H1 (cell line): Measurements from ENCODE around the gene LRP1. TPM values are rescaled to one million over a fixed set of nuclear protein-coding genes. Genes with fewer than 3 reads are reported as not detected.
A peak's percentile ranks its signal among the peaks of the same experiment; 100 is the strongest.

Source experiments
- CTCF ChIA-PET: fragments of 300-600 bp; sonication (Branson Sonifier 250); formaldehyde crosslinking; loops from one replicate; lab custom pipeline; 2021; ENCODE audit not compliant: partially characterized antibody; lab: Charles Lee
- POLR2A ChIA-PET: fragments of 300-600 bp; sonication (Branson Sonifier 250); formaldehyde crosslinking; loops from one replicate; lab custom pipeline; 2021; ENCODE audit warnings: inconsistent platforms; ENCODE audit not compliant: partially characterized antibody; lab: Charles Lee
- DNase-seq, 2 experiments: peaks; one replicate each; pipeline versions ENCODE4 v3.0.0 to v3.0.0-alpha.2; 2010 to 2022; ENCODE audit warnings: low spot score in 2 of 2, low read depth in 1 of 2, mixed read lengths in 1 of 2
- FAIRE-seq: peaks from 2 replicates; lab custom pipeline; 2011; peaks lifted over from hg19 to GRCh38; lab: Jason Lieb, UNC
- H2AFZ ChIP-seq: 2 replicates; pipeline ENCODE4 v1.8.1; 2012; ENCODE audit warnings: low read length, inconsistent platforms
- H2AK5ac ChIP-seq: 2 replicates; pipeline ENCODE4 v1.6.1; 2013; ENCODE audit warnings: low read depth, low read length
- H2BK120ac ChIP-seq: replicated peaks from 2 replicates; pipeline ENCODE3; 2013; ENCODE audit warnings: low read depth, low read length, inconsistent platforms
- H2BK12ac ChIP-seq: 2 replicates; pipeline ENCODE4 v1.6.1; 2013; ENCODE audit warnings: low read depth, low read length
- H2BK15ac ChIP-seq: 2 replicates; pipeline ENCODE4 v1.6.1; 2013; ENCODE audit warnings: low read length
- H2BK20ac ChIP-seq: 2 replicates; pipeline ENCODE4 v1.6.1; 2013; ENCODE audit warnings: low read length
- H2BK5ac ChIP-seq: 2 replicates; pipeline ENCODE4 v1.6.1; 2013; ENCODE audit warnings: low read depth, low read length
- H3K14ac ChIP-seq: 2 replicates; pipeline ENCODE4 v1.6.1; 2013; ENCODE audit warnings: inconsistent platforms; ENCODE audit not compliant: insufficient read length
- H3K18ac ChIP-seq: 2 replicates; pipeline ENCODE4 v1.6.1; 2013; ENCODE audit warnings: low read length; ENCODE audit errors: extremely low read depth
- H3K23ac ChIP-seq: 2 replicates; pipeline ENCODE4 v1.6.1; 2013; ENCODE audit warnings: inconsistent platforms; ENCODE audit not compliant: insufficient read length
- H3K23me2 ChIP-seq: 2 replicates; pipeline ENCODE4 v1.6.1; 2013; ENCODE audit warnings: low read depth, low read length
- H3K27ac ChIP-seq: 2 replicates; pipeline ENCODE4 v1.6.1; 2011; ENCODE audit warnings: low read depth, low read length, inconsistent platforms
- H3K27me3 ChIP-seq, 4 experiments: replicated peaks in 1 of 4; 1 replicate in 1 of 4; 2 replicates in 3 of 4; pipeline versions ENCODE4 v1.6.1 to v1.8.1; 2011 to 2013; ENCODE audit warnings: low read length in 3 of 4, mild to moderate bottlenecking in 3 of 4, inconsistent platforms in 2 of 4, mixed read lengths in 2 of 4, moderate library complexity in 1 of 4; ENCODE audit not compliant: control insufficient read depth in 3 of 4, insufficient read depth in 3 of 4; ENCODE audit errors: extremely low read depth in 1 of 4
- H3K36me3 ChIP-seq, 4 experiments: 2 replicates each; pipeline versions ENCODE4 v1.6.1 to v1.8.1; 2011 to 2013; ENCODE audit warnings: mild to moderate bottlenecking in 4 of 4, low read length in 3 of 4, moderate library complexity in 2 of 4, control low read depth in 1 of 4, inconsistent platforms in 1 of 4; ENCODE audit not compliant: insufficient read depth in 4 of 4, control insufficient read depth in 2 of 4
- H3K4ac ChIP-seq: replicated peaks from 2 replicates; pipeline ENCODE3; 2013; ENCODE audit warnings: low read length, low read depth, mixed read lengths, inconsistent platforms; ENCODE audit not compliant: insufficient read length
- H3K4me1 ChIP-seq, 4 experiments: replicated peaks in 1 of 4; 1 replicate in 1 of 4; 2 replicates in 3 of 4; pipeline versions ENCODE4 v1.6.1 to v1.8.1; 2011 to 2013; ENCODE audit warnings: low read length in 3 of 4, inconsistent platforms in 2 of 4, mixed read lengths in 1 of 4; ENCODE audit not compliant: insufficient read depth in 4 of 4, control insufficient read depth in 3 of 4
- H3K4me2 ChIP-seq, 2 experiments: 2 replicates each; pipeline versions ENCODE4 v1.6.1 to v1.8.1; 2011 to 2013; ENCODE audit warnings: low read depth in 2 of 2, low read length in 2 of 2, control low read depth in 1 of 2, inconsistent platforms in 1 of 2, mild to moderate bottlenecking in 1 of 2; ENCODE audit not compliant: insufficient read depth in 1 of 2
- H3K4me3 ChIP-seq, 4 experiments: fragments of 200-600, 300-600 bp in 1 of 4; sonication (generic), shearing (Covaris generic), sonication (Bioruptor Twin) in 1 of 4; 2 replicates each; pipeline versions ENCODE4 v1.5.1 to v1.8.1; 2011 to 2016; ENCODE audit warnings: low read length in 4 of 4, low read depth in 3 of 4, control low read depth in 2 of 4, inconsistent platforms in 2 of 4, mild to moderate bottlenecking in 2 of 4, mixed read lengths in 1 of 4, moderate library complexity in 1 of 4; ENCODE audit not compliant: insufficient read depth in 2 of 4; ENCODE audit errors: extremely low read depth in 1 of 4
- H3K56ac ChIP-seq: replicated peaks from 2 replicates; pipeline ENCODE3; 2013; ENCODE audit warnings: low read depth, mild to moderate bottlenecking, mixed read lengths, low read length, inconsistent platforms; ENCODE audit not compliant: insufficient read length
- H3K79me1 ChIP-seq: 2 replicates; pipeline ENCODE4 v1.6.1; 2013; ENCODE audit warnings: low read depth, low read length, control low read depth
- H3K79me2 ChIP-seq, 2 experiments: 2 replicates each; pipeline versions ENCODE4 v1.6.1 to v1.8.1; 2012 to 2013; ENCODE audit warnings: low read length in 2 of 2, mild to moderate bottlenecking in 2 of 2, inconsistent platforms in 1 of 2; ENCODE audit not compliant: insufficient read depth in 2 of 2, control insufficient read depth in 1 of 2
- H3K9ac ChIP-seq, 4 experiments: replicated peaks in 1 of 4; 1 replicate in 1 of 4; 2 replicates in 3 of 4; pipeline versions ENCODE4 v1.6.1 to v1.8.1; 2011 to 2013; ENCODE audit warnings: low read depth in 3 of 4, low read length in 3 of 4, control low read depth in 2 of 4, mild to moderate bottlenecking in 2 of 4, moderate library complexity in 2 of 4, inconsistent platforms in 1 of 4; ENCODE audit errors: extremely low read depth in 1 of 4
- H3K9me3 ChIP-seq, 2 experiments: 2 replicates each; pipeline versions ENCODE4 v1.6.1 to v1.8.1; 2012 to 2013; ENCODE audit warnings: mild to moderate bottlenecking in 2 of 2, moderate library complexity in 2 of 2, control low read depth in 1 of 2, inconsistent platforms in 1 of 2, low read depth in 1 of 2, low read length in 1 of 2, mixed read lengths in 1 of 2; ENCODE audit not compliant: insufficient read depth in 2 of 2
- H4K20me1 ChIP-seq, 2 experiments: replicated peaks in 1 of 2; 2 replicates each; pipeline versions ENCODE3 to v1.8.1; 2011 to 2013; ENCODE audit warnings: inconsistent platforms in 2 of 2, low read length in 2 of 2, mild to moderate bottlenecking in 1 of 2; ENCODE audit not compliant: insufficient read depth in 2 of 2, control insufficient read depth in 1 of 2
- H4K5ac ChIP-seq: 2 replicates; pipeline ENCODE4 v1.6.1; 2013; ENCODE audit warnings: low read length, low read depth, mixed read lengths, inconsistent platforms; ENCODE audit not compliant: insufficient read length
- H4K8ac ChIP-seq: 2 replicates; pipeline ENCODE4 v1.8.0; 2013; ENCODE audit warnings: mild to moderate bottlenecking, moderate library complexity, low read length, inconsistent platforms; ENCODE audit not compliant: insufficient read depth; ENCODE audit errors: extremely low read depth
- H4K91ac ChIP-seq: replicated peaks from 2 replicates; pipeline ENCODE3; 2013; ENCODE audit warnings: low read length, mixed read lengths, inconsistent platforms; ENCODE audit not compliant: insufficient read length
- ASH2L ChIP-seq: fragments of 200-600, 300-600 bp; sonication (generic); IDR thresholded peaks from one replicate; pipeline ENCODE4 v1.7.1; 2017; ENCODE audit warnings: low read length
- POLR2AphosphoS5 ChIP-seq: IDR thresholded peaks from 2 replicates; pipeline ENCODE4 v1.6.1; 2011; ENCODE audit warnings: low read depth, low read length
- SIX5 ChIP-seq: IDR thresholded peaks from 2 replicates; pipeline ENCODE4 v1.6.1; 2011; ENCODE audit warnings: mild to moderate bottlenecking, low read depth, low read length
- WGBS, 2 experiments: shearing (Covaris generic) in 1 of 2; methylation state at CpG; one replicate each; pipeline versions ENCODE4 v1.1.6 to v1.1.7; 2013 to 2015; ENCODE audit warnings: low lambda C conversion rate in 2 of 2, mixed read lengths in 2 of 2, inconsistent platforms in 1 of 2, low coverage in 1 of 2, missing lambda C conversion rate in 1 of 2; ENCODE audit not compliant: insufficient replicate concordance in 2 of 2, insufficient coverage in 1 of 2, insufficient read length in 1 of 2; ENCODE audit errors: extremely low coverage in 1 of 2, missing lambda C conversion rate in 1 of 2; 5-methylcytosine and 5-hydroxymethylcytosine counted together
- polyA plus RNA-seq, 7 experiments: library from polyadenylated mRNA; depleted of rRNA in 3 of 7; stranded (reverse) in 5 of 7; unstranded in 2 of 7; fragments of >200 nt in 5 of 7; fragments of 200-250 nt in 2 of 7; gene quantifications; 1 replicate in 5 of 7; 2 replicates in 1 of 7; 4 replicates in 1 of 7; pipeline versions ENCODE4 v1.2.1 to v1.2.3, GENCODE V29; 2011 to 2013; ENCODE audit warnings: missing spikeins in 2 of 7, mixed read lengths in 2 of 7
- total RNA-seq: library from RNA; stranded (reverse); fragmentation: NEBNext Ultra II Directional; extraction: Animal tissue kit (Norgen Biotek cat#: 25700); gene quantifications from 2 replicates; pipeline ENCODE4 v1.2.1, GENCODE V29; 2021

The LRP1 gene
- total and polyA plus RNA-seq, 2 of the 8 experiments (the other 6 are each of a cell fraction or from before 2014, with no cell fraction given) = 35.3 to 92.5 TPM

GRCh38 chr12:57150400-57151000 lies 22.2 kb downstream of the LRP1 start:
- Histone ChIP-seq H3K36me3 (peaks cover 13 to 44% (median 34%) of the 10 kb centered on the region in 4 experiments; a peak in 7 of 8 replicates), H2BK15ac (no peak overlapping the region), H3K27ac (no peak overlapping the region), H3K23me2 (no peaks in the 10 kb centered on the region), H2BK12ac (no peak overlapping the region), H4K8ac (no peak overlapping the region), H2BK5ac (no peak overlapping the region), H3K14ac (no peak overlapping the region), H3K79me1 (peaks cover 2% of the 10 kb centered on the region; the same call in 1 of the 2 replicates), H4K91ac (no peak overlapping the region), H3K4me2 (no peak overlapping the region), H3K4ac (no peak overlapping the region), H2AK5ac (no peak overlapping the region), H3K4me1 (peaks cover 0 to 6% (median 2%) of the 10 kb centered on the region in 4 experiments; a peak in 4 of 7 replicates), H3K4me3 (no peak overlapping the region), H2AFZ (no peak overlapping the region), H2BK120ac (no peak overlapping the region), H2BK20ac (no peak overlapping the region), H3K79me2 (no peaks in the 10 kb centered on the region), H3K9ac (no peak overlapping the region), H3K27me3 (no peaks in the 10 kb centered on the region), H3K23ac (no peak overlapping the region), H3K56ac (no peak overlapping the region), H4K5ac (no peak overlapping the region), H3K18ac (no peak overlapping the region), H3K9me3 (no peaks in the 10 kb centered on the region), H4K20me1 (peaks cover 13 to 14% of the 10 kb centered on the region in 2 experiments)
- FAIRE-seq (no peak), DNase-seq (no peak)
- TF ChIP-seq POLR2AphosphoS5 (peak; percentile 56), ASH2L (no peak), SIX5 (no peak)
- CTCF ChIA-PET = interaction anchor here (1.0 to 6.6 kb wide), 6 partner anchors 24 to 76 kb away, joined by 3 to 58 read pairs (median 4); no protein-coding TSS in a partner anchor
- 83% methylated on average over 6 of the region's 6 CpGs; no CpG with 5 or more reads in 1 of the 2 experiments for WGBS, 2 experiments
- POLR2A ChIA-PET = interaction anchor here (0.5 to 4.5 kb wide), 11 partner anchors 7 to 133 kb away, joined by 3 to 29 read pairs (median 3); partner anchors contain the start of gene LRP1
